ENCODE data around the gene COMMD8.

GRCh38 chr4:47468706-47469365, 5.3 kb upstream of the COMMD8 start:
- TF ChIP-seq, protein P1, sequence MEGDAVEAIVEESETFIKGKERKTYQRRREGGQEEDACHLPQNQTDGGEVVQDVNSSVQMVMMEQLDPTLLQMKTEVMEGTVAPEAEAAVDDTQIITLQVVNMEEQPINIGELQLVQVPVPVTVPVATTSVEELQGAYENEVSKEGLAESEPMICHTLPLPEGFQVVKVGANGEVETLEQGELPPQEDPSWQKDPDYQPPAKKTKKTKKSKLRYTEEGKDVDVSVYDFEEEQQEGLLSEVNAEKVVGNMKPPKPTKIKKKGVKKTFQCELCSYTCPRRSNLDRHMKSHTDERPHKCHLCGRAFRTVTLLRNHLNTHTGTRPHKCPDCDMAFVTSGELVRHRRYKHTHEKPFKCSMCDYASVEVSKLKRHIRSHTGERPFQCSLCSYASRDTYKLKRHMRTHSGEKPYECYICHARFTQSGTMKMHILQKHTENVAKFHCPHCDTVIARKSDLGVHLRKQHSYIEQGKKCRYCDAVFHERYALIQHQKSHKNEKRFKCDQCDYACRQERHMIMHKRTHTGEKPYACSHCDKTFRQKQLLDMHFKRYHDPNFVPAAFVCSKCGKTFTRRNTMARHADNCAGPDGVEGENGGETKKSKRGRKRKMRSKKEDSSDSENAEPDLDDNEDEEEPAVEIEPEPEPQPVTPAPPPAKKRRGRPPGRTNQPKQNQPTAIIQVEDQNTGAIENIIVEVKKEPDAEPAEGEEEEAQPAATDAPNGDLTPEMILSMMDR (IDR thresholded peaks at IDR 0.05), result no peak
- TF ChIP-seq EP300 (IDR thresholded peaks at IDR 0.05), result no peak
